ENCODE data around the gene PERM1. TPM values are rescaled to one million over a fixed set of nuclear protein-coding genes. Genes with fewer than 3 reads are reported as not detected.
"Not testable (repeated sequence)": the region's sequence is repeated elsewhere in the genome, so short reads cannot be mapped to it uniquely, and the experiment has no call there.

PERM1 gene
- total and polyA plus RNA-seq, 8 donors, result 0.27 to 0.45 (median 0.36) TPM; not detected in 4

DNA sequence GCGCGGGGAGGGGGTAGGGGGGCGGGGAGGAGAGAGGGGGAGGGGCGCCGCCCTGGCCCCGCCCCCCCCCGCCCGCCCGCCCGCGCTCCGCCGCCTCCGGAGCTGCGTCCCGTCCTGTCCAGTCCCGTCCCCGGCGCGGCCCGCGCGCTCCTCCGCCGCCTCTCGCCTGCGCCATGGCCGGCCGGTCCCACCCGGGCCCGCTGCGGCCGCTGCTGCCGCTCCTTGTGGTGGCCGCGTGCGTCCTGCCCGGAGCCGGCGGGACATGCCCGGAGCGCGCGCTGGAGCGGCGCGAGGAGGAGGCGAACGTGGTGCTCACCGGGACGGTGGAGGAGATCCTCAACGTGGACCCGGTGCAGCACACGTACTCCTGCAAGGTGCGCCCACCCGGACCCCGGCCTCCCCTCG lies 38.1 kb upstream of the PERM1 start, which contains the start of gene AGRN:
TSS of gene AGRN (plus strand) at position 121 of the 405 bp plus-strand sequence. CDS start at position 174, 53 bp downstream.
- peak; percentile 15 for ATAC-seq
- peak within 1 kb of the TSS; percentile 85 to 89 for H3K27ac ChIP-seq
- TF ChIP-seq, protein P1, sequence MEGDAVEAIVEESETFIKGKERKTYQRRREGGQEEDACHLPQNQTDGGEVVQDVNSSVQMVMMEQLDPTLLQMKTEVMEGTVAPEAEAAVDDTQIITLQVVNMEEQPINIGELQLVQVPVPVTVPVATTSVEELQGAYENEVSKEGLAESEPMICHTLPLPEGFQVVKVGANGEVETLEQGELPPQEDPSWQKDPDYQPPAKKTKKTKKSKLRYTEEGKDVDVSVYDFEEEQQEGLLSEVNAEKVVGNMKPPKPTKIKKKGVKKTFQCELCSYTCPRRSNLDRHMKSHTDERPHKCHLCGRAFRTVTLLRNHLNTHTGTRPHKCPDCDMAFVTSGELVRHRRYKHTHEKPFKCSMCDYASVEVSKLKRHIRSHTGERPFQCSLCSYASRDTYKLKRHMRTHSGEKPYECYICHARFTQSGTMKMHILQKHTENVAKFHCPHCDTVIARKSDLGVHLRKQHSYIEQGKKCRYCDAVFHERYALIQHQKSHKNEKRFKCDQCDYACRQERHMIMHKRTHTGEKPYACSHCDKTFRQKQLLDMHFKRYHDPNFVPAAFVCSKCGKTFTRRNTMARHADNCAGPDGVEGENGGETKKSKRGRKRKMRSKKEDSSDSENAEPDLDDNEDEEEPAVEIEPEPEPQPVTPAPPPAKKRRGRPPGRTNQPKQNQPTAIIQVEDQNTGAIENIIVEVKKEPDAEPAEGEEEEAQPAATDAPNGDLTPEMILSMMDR (IDR thresholded peaks at IDR 0.05), result no peak
- H3K27me3 ChIP-seq, result peaks cover 0 to 37% of the 10 kb centered on the region in 2 donors
- peaks cover 13 to 48% of the 10 kb centered on the region in 2 donors for H3K4me1 ChIP-seq
- H3K4me3 ChIP-seq, result peak within 1 kb of the TSS; percentile 51 to 75
- no peaks in the 10 kb centered on the region for H3K9me3 ChIP-seq
- intact Hi-C loops (cut with DNase I), result no loop called here
- DNase-seq, result peak in 1 of 4 donors; percentile 90
- no peaks in the 10 kb centered on the region for H3K36me3 ChIP-seq

DNA sequence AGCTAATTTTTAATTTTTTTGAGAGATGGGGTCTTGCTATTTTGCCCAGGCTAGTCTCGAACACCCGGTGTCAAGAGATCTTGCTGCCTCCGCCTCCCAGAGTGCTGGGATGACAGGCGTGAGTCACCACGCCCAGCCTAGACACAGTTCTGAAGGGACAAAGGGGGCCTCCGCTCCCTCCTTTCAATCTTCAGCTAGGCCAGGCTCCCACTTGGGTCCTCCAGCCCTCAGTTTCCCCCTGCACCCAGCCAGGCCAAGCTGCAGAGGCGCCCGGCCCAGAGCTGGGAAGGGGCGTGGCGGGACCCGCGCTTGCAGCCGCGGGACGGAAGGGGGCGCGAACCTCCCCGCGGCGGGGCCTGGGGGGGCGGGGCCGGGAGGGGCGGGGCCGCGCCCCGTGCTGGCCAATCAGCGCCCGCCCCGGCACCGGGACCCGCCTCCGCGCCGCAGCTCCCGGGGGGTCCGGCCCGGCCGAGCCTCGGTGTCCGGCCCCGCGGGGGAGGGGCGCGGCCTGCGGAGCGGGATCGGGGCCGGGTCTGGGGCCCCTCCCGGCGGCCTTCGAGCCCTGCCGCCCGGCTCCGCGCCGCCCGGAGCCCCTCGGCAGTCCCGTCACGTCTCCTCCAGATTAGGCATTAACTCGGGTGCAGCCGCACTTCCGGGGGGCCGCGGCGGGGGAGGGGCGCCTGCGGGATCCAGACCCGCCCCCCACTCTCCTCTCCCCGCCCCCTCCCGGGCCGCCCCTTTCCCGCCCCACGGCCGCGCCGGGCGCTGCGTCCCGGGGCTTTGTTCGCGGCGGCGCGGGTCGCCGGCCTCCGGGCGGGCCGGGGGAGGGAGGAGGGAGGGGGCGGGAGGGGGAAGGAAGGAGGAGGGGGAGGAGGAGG lies 37.5 kb upstream of the PERM1 start:
- Histone ChIP-seq H3K27ac (peak overlapping the region; percentile 85 to 89), H3K27me3 (peaks cover 0 to 37% of the 10 kb centered on the region in 2 donors), H3K36me3 (no peaks in the 10 kb centered on the region), H3K9me3 (no peaks in the 10 kb centered on the region), H3K4me3 (peak overlapping the region; percentile 51 to 75), H3K4me1 (peaks cover 12 to 49% of the 10 kb centered on the region in 2 donors)
- peak; percentile 80 to 93 (median 86) for DNase-seq
- ATAC-seq, result peak; percentile 85
- TF ChIP-seq, protein P1 (IDR thresholded peaks at IDR 0.05), result peak; percentile 32 to 63
- intact Hi-C loops (cut with DNase I), result no loop called here

DNA sequence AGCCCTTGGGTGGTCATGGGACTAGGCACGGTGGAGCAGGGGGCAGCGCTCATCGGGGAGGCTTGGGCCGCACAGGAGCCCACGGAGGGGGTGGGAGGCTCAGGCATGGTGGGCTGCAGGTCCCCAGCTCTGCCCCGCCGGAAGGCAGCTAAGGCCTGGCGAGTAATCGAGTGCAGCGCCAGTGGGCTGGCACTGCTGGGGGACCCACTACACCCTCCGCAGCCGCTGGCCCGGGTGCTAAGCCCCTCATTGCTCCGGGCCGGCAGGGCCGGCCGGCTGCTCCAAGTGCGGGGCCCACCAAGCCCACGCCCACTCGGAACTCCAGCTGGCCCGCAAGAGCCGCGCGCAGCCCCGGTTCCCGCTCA lies 36.4 kb upstream of the PERM1 start:
- peaks cover 11 to 49% of the 10 kb centered on the region in 2 donors for H3K4me1 ChIP-seq
- DNase-seq; H3K4me3 ChIP-seq; ATAC-seq; H3K9me3 ChIP-seq; H3K27ac ChIP-seq; H3K36me3 ChIP-seq; intact Hi-C loops (cut with DNase I): not testable (repeated sequence)
- peaks cover 0 to 33% of the 10 kb centered on the region in 2 donors for H3K27me3 ChIP-seq

DNA sequence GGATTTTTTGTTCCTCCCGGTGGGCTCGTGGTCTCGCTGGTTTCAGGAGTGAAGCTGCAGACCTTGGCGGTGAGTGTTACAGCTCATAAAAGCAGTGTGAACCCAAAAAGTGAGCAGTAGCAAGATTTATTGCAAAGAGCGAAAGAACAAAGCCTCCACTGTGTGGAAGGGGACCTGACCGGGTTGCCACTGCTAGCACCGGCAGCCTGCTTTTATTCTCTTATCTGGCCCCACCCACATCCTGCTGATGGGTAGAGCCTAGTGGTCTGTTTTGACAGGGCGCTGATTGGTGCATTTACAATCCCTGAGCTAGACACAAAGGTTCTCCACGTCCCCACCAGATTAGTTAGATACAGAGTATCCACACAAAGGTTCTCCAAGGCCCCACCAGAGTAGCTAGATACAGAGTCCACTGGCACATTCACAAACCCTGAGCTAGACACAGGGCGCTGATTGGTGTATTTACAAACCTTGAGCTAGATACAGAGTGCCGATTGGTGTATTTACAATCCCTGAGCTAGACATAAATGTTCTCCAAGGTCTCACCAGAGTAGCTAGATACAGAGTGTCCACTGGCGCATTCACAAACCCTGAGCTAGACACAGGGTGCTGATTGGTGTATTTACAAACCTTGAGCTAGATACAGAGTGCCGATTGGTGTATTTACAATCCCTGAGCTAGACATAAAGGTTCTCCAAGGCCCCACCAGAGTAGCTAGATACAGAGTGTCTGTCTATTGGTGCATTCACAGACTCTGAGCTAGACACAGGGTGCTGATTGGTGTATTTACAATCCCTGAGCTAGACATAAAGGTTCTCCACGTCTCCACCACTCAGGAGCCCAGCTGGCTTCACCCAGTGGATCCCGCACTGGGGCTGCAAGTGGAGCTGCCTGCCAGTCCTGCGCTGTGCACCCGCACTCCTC lies 35.8 kb upstream of the PERM1 start:
- DNase-seq; intact Hi-C loops (cut with DNase I): not testable (repeated sequence)
- H3K4me1 ChIP-seq, result peaks cover 11 to 45% of the 10 kb centered on the region in 2 donors

DNA sequence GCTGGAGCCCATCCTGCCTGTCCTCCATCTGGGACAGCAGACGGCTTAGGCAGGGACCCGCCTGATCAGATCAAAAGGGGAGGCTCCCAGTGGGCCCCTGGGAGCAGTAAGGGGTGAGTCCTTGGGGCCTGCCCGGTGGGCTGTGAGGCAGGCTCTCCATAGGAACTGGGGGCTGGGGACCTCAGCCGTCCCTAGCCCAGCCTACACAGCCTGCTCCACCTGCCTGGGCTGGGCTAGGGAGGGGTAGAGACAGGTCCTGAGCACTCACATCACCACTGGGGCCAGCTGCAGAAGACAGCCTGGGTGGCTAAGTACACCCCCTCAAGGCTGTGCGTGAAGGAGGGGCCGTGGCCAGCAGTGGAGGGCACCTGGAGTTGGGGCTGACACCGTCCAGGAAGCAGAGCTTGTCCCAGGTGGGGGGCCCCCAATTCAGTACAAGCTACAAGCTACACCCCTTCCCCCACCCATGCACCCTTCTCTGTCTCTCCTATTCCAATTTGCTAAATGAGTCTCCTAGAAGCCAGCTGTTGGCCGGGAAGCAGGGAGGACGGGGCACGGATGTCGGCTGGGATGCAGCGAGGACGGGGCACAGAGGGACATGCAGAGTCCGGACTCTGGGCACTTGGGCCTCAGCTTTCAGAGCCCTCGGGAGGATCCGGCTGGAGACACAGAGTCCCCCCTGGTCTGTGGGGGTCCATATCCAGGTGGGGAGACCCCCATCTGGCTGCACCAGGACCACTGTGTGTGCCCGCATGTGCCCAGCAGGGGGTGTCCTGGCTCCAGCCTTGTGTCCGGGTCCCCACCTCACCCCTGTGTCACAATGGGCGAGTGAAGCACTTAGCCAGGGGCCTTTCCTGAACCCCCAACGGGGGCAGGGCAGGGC lies 33.1 kb upstream of the PERM1 start:
- Histone ChIP-seq H3K4me3 (peak overlapping the region in 1 of 2 donors; percentile 80), H3K36me3 (no peaks in the 10 kb centered on the region), H3K27me3 (peaks cover 0 to 1% of the 10 kb centered on the region in 2 donors), H3K27ac (peak overlapping the region; percentile 86 to 91), H3K9me3 (no peaks in the 10 kb centered on the region), H3K4me1 (peaks cover 3 to 26% of the 10 kb centered on the region in 2 donors)
- TF ChIP-seq, protein P1 (IDR thresholded peaks at IDR 0.05), result no peak
- no peak for ATAC-seq
- DNase-seq, result no peak
- intact Hi-C loops (cut with DNase I), result no loop called here

More for the DNA sequence above, 35.8 kb upstream of the PERM1 start:
- H3K36me3 ChIP-seq, H3K4me3 ChIP-seq, ATAC-seq, H3K27ac ChIP-seq, H3K9me3 ChIP-seq: not testable (repeated sequence)
- peaks cover 0 to 27% of the 10 kb centered on the region in 2 donors for H3K27me3 ChIP-seq

Data from left lung (tissue), 10 donors.